ENCODE data around the gene CEBPZ.
"Not testable (repeated sequence)": the region's sequence is repeated elsewhere in the genome, so short reads cannot be mapped to it uniquely, and the experiment has no call there.

Gene CEBPZ

GRCh38 chr2:37223131-37223530 lies 8.3 kb downstream of the CEBPZ start:
- no peak for DNase-seq

DNA sequence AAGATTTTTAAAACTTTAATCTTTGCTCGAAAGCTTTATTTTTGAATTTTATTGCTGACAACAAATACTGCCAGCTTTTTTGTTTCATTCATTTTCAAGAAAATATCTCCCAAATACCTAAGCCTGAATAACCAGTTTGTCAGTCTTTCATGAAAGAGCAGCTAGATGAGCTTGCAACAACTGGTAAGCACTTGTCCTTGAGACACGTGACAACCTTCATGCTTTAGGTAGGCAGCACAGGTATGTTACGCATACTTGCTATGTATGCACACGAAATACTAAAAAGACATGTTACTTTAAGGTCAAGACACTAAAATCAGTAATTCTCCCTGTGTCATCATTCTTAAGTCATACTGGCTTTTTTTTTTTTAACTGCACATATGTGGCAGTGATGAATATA lies 12.3 kb downstream of the CEBPZ start:
- no peak for DNase-seq

DNA sequence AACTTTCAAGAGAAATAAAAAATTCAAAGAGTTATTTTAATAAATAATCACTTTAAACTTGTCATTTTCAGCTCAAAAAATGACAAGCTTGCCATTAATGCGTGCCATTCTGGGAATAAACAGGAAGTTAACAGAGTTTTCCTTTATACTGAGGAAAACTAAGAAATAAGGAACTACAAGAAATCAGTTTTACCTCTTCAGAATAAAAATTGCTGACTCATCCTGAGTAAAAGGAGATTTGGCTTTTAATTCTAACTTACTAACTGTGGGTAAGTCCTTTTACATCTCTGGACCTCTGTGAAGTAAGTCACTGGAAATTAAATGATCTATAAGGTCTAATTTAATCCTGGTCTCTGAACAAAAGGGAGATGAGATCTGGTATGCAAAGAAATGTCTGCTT lies 16.1 kb downstream of the CEBPZ start:
- DNase-seq = no peak

DNA sequence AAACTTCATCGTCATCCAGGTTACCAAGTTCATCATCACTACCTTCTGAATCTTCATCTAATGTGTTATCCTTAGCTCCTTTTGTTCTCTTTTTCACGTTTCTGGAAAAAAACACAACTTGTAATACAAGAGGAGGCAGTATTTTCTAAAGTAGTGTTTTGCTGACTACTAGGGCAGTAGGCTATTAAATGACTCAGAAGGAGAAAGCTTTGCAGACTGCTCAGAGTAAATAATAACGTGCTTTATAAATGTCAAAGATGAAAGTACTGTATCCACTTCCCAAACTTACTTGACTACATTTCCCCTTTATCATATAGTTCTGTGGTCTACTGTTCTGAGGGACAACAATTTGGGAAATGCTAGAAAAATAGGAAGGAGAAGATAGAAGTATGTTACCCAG lies 19.5 kb downstream of the CEBPZ start:
- DNase-seq = no peak

DNA sequence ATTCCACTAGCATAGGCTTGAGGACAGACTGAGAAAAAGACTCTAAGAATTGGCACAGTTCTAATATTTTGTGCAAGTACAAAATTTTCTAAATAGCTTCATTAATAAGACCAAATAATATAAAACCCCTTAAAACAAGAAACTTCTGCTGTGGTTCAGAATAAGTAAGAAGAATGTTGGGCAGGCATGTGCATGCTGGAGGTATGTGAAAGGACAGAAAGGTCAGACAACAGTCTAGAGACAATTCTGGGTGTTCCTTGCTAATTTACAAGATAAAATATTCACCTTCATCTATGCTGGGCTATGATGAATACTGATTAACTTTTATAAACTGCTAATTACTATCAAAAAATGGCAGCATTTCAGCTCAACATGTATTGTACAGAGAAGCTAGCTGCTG lies 20.2 kb downstream of the CEBPZ start:
- DNase-seq = no peak

- DNase-seq = not testable (repeated sequence)
Measured at GRCh38 chr2:37206760-37207159, 24.6 kb downstream of the CEBPZ start.

- no peak for DNase-seq
Measured at GRCh38 chr2:37205689-37206341, 25.6 kb downstream of the CEBPZ start.

DNA sequence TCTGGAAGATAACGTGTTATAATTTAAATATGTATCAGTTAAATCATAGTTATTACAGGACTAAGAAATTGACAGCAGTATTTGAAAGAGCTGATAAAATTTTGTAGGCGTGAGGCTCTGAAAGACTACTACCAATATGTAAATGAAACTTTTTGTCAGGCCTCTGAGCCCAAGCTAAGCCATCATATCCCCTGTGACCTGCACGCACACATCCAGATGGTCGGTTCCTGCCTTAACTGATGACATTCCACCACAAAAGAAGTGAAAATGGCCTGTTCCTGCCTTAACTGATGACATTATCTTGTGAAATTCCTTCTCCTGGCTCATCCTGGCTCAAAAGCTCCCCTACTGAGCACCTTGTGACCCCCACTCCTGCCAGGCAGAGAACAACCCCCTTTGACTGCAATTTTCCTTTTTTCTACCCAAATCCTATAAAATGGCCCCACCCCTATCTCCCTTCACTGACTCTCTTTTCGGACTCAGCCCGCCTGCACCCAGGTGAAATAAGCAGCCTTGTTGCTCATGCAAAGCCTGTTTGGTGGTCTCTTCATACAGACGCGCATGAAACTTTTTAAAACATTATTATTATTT lies 26.2 kb downstream of the CEBPZ start:
- not testable (repeated sequence) for DNase-seq

- DNase-seq = no peak
Measured at GRCh38 chr2:37203708-37204107, 27.7 kb downstream of the CEBPZ start.

GRCh38 chr2:37201766-37202165 lies 29.6 kb downstream of the CEBPZ start:
- peak in 1 of 2 donors; percentile 31 for DNase-seq

GRCh38 chr2:37201208-37201607 lies 30.2 kb downstream of the CEBPZ start:
- DNase-seq = no peak

- no peak for DNase-seq
Measured at GRCh38 chr2:37198681-37199065, 32.7 kb downstream of the CEBPZ start.

- peak; percentile 92 to 95 for DNase-seq
Measured at GRCh38 chr2:37196320-37197195, 34.8 kb downstream of the CEBPZ start, which contains the start of gene CEBPZOS. Gene CEBPZOS, plus strand, starts transcription at chr2:37196496. Its CDS starts 3,209 bp downstream, at chr2:37199705.

GRCh38 chr2:37195862-37196319 lies 35.5 kb downstream of the CEBPZ start:
- DNase-seq = not testable (repeated sequence)

- no peak for DNase-seq
Measured at GRCh38 chr2:37192551-37192950, 38.8 kb downstream of the CEBPZ start.

GRCh38 chr2:37191747-37192146 lies 39.6 kb downstream of the CEBPZ start:
- no peak for DNase-seq

DNA sequence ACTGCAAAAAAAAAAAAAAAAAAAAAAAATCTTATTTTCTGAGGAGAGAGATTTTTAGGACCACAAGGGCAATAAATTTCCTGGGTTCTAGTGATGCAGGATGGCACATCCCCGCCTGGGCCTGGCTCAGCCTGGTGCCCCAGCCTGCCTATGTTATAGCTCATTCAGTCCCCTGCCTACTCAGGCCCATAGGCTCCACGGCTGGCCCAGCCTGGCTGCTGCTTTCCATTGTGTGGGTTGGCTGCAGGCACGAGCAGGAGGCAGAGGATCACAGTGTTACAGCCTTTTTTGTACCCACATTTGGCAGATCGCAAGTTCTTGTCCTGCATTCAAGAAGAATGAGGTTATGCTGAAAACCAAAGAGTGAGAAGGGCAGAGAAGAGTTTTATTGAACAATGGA lies 40.1 kb downstream of the CEBPZ start:
- DNase-seq = no peak

DNA sequence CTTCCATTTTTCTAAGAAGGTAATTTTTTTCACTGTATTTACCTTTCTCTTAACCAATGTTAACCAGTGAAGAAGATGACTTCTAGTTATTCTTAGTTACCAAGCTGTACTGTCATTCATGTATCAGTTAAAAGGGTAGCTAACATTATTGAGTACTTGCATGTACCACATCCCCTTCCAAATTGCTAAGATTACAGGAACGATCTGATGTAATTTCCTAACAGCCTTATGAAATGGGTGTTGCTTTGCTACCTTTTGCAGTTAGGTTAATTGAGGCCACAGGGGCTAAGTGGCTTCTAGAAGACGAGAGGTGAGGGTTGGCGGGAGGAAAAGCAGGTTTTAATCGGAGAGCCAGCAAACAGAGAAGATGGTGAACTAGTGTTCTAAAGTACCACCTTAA lies 41.1 kb downstream of the CEBPZ start:
- DNase-seq = no peak

DNA sequence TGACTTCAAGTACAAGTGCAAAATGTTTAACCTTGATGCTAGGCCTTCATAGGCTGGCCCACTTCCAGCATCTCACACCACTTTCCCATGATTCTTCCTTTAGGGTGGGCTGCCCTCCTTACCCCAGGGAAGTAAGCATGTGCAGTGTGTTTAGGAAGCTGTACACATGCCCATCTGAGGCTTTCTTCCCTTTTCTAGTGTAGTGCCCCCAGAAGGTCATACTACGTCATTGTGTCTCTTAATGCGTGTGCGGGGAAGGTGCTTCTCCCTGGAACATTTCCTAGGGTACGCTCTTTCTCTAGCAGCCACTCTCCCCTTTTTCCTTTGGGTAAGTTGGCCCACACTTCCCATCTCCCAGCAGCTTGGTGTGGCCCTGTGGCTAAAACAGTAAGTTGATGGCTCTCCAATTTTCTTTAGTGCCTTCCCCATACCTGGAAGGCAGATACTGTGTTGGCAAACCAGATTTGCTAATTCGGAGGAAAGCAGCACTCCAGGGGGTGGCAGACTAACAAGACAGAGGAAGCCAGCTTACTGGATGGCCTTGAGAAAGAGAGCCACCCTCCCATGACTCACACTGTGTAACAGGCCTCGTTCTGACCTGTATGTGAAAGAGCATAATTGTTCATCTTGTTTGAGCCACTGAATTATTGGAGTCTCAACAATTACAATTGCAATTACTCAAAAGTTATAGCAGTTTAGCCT lies 41.8 kb downstream of the CEBPZ start:
- peak in 1 of 2 donors; percentile 25 for DNase-seq

DNA sequence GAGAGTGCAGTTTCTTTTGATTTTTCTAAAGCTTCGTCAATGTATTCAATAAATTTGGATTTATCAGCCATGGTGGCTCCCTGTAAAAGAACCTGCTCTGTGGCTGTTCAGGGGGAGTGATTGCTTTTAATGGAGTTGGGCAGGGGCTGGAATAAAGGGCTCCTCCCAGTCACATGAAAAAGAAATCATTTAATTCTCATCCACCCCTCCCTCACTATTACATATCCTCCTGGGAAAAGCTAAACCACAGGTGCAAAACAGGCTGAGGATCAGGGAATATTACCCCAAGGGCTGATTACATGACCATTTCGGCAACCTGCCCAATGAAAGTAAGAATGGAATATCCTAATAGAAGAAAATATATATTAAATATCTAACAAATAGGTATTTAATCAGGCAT lies 42.8 kb downstream of the CEBPZ start, which contains the start of gene SULT6B1:
Gene SULT6B1 (minus strand): TSS at position 101 of the 400 bp plus-strand sequence. CDS start 30 bp downstream, at position 71.
- no peak for DNase-seq

- no peak for DNase-seq
Measured at GRCh38 chr2:37181726-37182684, 49.4 kb downstream of the CEBPZ start.

GRCh38 chr2:37180640-37181039 lies 50.8 kb downstream of the CEBPZ start:
- no peak for DNase-seq

Measured in CD4-positive, alpha-beta T cell treated with Interleukin-4 for 1 hour (primary cell).